T-helper 17 cell (primary cell): ENCODE data around the gene ADAMTS2. TPM values are rescaled to one million over a fixed set of nuclear protein-coding genes. Genes with fewer than 3 reads are reported as not detected.
"Not testable (repeated sequence)": the region's sequence is repeated elsewhere in the genome, so short reads cannot be mapped to it uniquely, and the experiment has no call there.

Experiments used
- ATAC-seq: fragments of 150-1000 bp; cut with Tn5 transposase; 2 replicates; pipeline ENCODE4 v1.10.0; 2021; ENCODE audit warnings: mild to moderate bottlenecking, moderate library complexity
- DNase-seq, 3 donors: peaks; one replicate each; pipeline versions ENCODE4 v3.0.0 to v3.0.0-alpha.2; 2020 to 2021
- H3K9me3 ChIP-seq: one replicate; pipeline ENCODE4 v1.7.0; 2013; ENCODE audit warnings: low read length, mild to moderate bottlenecking; ENCODE audit not compliant: control insufficient read depth, poor library complexity, severe bottlenecking
- H3K27ac Mint-ChIP-seq: one replicate; pipeline ENCODE4 v1.8.0; 2022; ENCODE audit warnings: mild to moderate bottlenecking, moderate library complexity, mixed read lengths
- H3K27me3 Mint-ChIP-seq: one replicate; pipeline ENCODE4 v1.8.0; 2022; ENCODE audit warnings: mixed read lengths
- H3K36me3 Mint-ChIP-seq: one replicate; pipeline ENCODE4 v1.8.0; 2022; ENCODE audit warnings: low read depth, mixed read lengths
- H3K4me1 Mint-ChIP-seq: one replicate; pipeline ENCODE4 v1.8.0; 2022; ENCODE audit warnings: mild to moderate bottlenecking, mixed read lengths
- H3K4me3 Mint-ChIP-seq: one replicate; pipeline ENCODE4 v1.8.0; 2022; ENCODE audit warnings: mild to moderate bottlenecking, moderate library complexity, mixed read lengths
- total RNA-seq, 4 donors: library from RNA in 2 of 4; stranded (reverse) in 2 of 4; gene quantifications; one replicate each; pipeline ENCODE4 v1.2.3 and lab custom pipeline; 2022 to 2026

Gene ADAMTS2
- total RNA-seq, 2 donors from 2014 or later: not detected

DNA sequence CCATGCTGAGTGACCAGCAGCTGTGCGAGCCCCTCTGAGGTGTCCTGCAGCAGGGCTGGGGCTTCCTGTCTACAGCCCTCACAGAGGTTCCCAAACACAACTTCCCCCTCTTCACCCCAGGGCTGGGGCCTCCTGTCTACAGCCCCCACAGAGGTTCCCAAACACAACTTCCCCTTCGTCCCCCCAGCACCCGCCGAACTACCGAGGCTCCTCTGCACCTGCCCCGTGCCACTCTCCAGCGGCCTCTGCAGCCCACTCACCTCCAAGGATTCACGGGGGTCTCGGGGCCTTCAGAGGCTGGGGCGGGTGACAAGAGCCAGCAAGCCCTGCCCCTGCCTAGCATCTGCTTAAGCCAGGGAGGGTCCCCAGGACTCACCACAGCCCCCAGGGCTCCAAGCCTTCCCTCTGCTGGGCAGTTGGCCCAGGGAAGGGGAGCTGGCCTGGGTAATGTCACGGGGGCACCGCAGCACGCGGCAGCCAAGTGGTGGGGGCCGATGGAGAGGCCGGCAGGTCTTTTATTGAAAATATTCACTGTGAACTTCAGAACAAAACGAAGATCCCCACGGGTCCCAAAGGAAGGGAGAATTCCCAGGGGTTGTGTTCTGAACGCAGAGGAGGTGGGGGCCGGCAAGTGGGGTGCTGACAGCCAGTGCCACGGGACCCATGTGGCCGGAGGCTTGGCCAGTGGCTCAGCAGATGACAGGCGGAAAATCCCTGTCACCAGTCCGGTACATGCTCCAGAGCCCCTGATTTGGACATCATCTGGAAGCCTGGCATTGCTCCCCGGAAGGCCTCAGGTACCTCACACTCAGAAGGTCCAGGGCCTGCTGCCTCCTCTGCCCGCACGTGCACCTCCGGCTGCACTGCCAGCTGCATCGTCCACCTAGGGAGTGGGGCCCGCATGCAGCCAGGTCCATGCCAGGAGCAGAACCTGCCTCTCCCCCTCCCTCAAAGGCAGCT lies 125.3 kb downstream of the ADAMTS2 start:
- Mint-ChIP-seq H3K4me1 (no peaks in the 10 kb centered on the region), H3K36me3 (no peaks in the 10 kb centered on the region), H3K4me3 (no peak overlapping the region), H3K27me3 (no peaks in the 10 kb centered on the region), H3K27ac (no peak overlapping the region)
- H3K9me3 ChIP-seq: no peaks in the 10 kb centered on the region
- no peak for ATAC-seq
- DNase-seq: no peak

DNA sequence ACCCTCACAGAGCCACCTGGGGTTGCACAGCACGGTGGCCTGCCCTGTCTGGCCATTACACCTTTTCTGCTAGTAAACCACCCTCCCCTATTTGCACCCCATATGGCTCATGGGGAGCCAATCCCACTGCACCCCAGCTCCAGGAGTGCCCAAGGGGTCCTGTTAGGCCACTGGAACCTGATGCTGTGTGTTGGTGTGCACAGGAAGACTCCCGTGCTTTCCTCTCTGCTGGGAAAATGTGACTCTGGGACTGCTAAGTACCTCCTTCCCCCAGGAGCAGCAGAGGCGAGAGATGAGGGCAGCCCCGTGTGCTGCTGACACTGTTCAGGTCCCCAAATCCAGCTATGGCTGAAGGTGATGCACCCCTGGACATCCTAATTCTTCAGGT lies 126.3 kb downstream of the ADAMTS2 start:
- Mint-ChIP-seq H3K4me3 (no peak overlapping the region), H3K36me3 (no peaks in the 10 kb centered on the region), H3K27ac (no peak overlapping the region), H3K4me1 (no peaks in the 10 kb centered on the region), H3K27me3 (no peaks in the 10 kb centered on the region)
- no peak for DNase-seq
- no peak for ATAC-seq
- H3K9me3 ChIP-seq: no peaks in the 10 kb centered on the region

DNA sequence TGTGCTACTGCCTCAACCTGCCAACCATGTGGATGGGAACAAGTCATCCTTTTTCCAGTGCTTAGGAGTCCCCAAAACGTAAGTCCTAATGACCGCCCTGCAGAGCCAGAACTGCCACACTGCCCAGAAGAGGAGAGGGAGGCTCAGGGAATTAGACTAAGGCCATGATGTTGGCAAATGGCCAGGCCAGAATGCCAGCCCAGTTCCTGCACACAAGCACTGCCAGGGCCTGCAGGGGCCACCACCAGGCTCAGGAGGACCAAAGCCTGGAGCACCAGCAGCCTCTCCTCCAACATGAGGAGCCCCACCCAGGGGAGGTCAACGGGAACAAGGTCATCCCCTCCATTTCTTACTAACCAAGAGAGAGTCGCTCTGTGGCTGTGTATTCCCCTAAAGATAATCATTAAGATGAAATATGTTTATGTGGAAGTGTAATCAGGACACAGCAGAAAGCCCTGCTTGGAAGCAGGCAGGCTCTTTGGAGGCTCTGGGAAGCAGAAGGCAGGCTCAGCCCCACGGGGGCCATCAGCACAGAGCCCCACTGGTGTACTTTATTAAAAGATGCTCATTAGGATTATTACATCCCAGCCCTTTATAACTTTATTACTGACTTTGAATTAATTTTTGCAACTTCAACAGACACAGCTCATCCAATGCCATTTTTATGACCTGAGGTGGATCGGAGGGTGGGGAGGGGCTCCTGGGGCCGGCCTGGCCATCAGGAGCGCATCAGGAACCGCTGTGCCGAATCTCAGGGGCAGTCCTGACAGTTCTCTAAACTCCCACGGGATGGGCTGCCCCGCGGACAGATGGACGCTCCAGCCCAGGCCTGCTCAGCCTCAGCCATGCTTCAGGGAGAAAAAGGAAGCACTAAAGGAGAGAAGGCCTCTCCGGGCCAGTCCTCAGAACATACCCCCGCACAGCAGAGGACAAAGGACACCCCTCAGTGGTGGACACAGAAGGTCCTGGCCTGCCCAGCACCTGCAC lies 127.0 kb downstream of the ADAMTS2 start:
- DNase-seq (no peak), ATAC-seq (no peak)
- no peak overlapping the region for H3K27ac Mint-ChIP-seq
- no peaks in the 10 kb centered on the region for H3K27me3 Mint-ChIP-seq
- H3K4me3 Mint-ChIP-seq: no peak overlapping the region
- H3K9me3 ChIP-seq: no peaks in the 10 kb centered on the region
- no peaks in the 10 kb centered on the region for H3K4me1 Mint-ChIP-seq
- no peaks in the 10 kb centered on the region for H3K36me3 Mint-ChIP-seq

DNA sequence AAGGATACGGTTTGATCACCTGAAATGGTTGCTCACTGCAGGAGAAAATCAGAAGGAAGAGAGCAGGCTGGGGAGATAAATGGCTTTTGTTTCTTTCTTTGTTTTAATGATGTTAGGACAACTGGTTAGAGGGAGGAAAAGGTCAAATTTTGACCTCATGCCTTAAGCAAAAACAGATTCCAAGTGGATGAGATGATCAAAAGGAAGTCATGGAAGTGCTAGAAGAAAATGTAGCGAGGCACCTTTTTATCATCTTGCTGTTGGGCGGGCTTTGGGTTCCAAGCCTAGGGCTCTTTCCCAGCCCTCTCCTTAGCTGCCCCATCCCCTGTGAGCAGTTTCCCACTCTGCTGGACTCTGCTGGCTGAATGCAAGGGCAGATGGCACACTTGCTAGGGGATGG lies 127.9 kb downstream of the ADAMTS2 start:
- DNase-seq (no peak), ATAC-seq (no peak)
- no peak overlapping the region for H3K27ac Mint-ChIP-seq
- no peaks in the 10 kb centered on the region for H3K9me3 ChIP-seq
- no peak overlapping the region for H3K4me3 Mint-ChIP-seq
- no peaks in the 10 kb centered on the region for H3K4me1 Mint-ChIP-seq
- no peaks in the 10 kb centered on the region for H3K27me3 Mint-ChIP-seq
- no peaks in the 10 kb centered on the region for H3K36me3 Mint-ChIP-seq

DNA sequence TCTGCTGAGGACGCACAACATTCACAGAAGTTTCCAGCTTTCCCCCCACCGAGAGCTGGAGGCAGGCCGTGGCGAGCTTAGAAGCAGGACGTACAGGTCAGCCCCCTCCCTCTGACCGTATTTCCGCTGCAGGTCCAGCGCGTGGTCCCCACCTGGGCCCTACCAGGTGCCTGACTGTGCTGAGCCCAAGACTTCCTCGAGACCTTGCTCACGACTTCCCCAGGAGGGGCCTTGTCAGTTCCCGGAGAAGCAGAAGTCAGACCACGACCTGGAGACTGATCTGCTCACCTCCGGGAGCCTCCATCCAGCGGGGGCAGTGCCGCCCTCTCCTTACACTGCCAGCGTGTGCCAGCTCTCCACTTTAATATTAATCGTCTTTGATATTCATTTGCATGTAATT lies 128.9 kb downstream of the ADAMTS2 start:
- not testable (repeated sequence) for H3K36me3 Mint-ChIP-seq, H3K4me1 Mint-ChIP-seq, H3K27ac Mint-ChIP-seq, H3K4me3 Mint-ChIP-seq, H3K9me3 ChIP-seq, H3K27me3 Mint-ChIP-seq, ATAC-seq, DNase-seq

DNA sequence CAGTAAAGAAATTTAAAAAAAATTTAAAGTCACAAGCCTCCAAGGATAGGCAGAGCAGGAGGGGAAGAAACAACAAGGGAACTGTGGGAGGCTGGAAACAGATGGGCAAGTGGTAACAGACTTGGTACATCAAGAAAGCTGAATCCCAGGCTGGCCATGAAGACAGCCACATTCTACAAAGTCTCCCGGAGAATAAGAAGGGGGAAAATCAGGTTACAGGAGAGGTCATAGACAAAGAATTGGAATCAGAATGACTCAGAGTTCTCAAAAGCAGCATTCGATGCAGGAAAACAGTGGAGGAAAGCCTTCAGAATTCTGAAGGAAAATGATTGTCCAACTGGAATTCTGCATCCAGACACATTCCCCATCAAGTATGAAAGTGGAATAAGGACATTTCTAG lies 129.7 kb downstream of the ADAMTS2 start:
- no peak overlapping the region for H3K4me3 Mint-ChIP-seq
- peaks cover 6% of the 10 kb centered on the region for H3K27me3 Mint-ChIP-seq
- H3K9me3 ChIP-seq: no peaks in the 10 kb centered on the region
- H3K27ac Mint-ChIP-seq: no peak overlapping the region
- DNase-seq (no peak), ATAC-seq (no peak)
- no peaks in the 10 kb centered on the region for H3K36me3 Mint-ChIP-seq
- H3K4me1 Mint-ChIP-seq: no peaks in the 10 kb centered on the region

DNA sequence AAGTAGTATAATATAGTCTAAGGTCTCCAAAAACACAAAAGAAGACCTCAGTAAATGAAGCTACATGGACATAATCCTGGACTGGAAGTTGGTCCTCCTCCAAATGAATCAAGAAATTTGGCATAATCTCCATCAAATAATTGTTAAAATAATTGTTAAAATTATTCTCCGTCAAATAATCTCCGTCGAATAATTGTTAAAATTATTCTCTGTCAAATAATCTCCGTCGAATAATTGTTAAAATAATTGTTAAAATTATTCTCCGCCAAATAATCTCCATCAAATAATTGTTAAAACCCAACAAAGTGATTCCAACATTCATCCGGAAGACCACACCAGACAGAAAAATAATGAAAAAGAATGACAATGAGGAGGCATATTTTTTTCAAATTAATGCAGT lies 130.6 kb downstream of the ADAMTS2 start:
- H3K27ac Mint-ChIP-seq: no peak overlapping the region
- peaks cover 14% of the 10 kb centered on the region for H3K27me3 Mint-ChIP-seq
- no peaks in the 10 kb centered on the region for H3K4me1 Mint-ChIP-seq
- H3K4me3 Mint-ChIP-seq: no peak overlapping the region
- no peak for ATAC-seq
- no peaks in the 10 kb centered on the region for H3K36me3 Mint-ChIP-seq
- H3K9me3 ChIP-seq: no peaks in the 10 kb centered on the region
- no peak for DNase-seq

DNA sequence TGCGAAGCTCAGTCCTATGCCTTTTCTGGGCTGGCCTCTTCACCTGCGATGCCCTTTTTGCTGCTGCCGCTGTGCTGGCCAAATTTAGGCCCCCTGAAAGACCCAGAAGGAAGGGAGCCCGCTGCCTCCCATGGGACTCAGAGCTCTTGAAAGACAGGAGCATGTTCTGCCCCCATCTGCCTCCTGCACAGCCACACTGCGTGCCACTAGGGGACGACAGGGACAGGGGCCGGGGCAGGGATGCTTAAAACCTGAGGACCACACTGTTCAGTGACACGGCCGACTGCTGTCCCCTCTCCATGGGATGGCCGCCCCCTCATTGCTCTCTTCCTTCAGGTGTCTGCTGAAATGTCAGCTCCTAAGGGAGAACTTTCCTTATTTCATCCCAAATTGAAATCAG lies 132.4 kb downstream of the ADAMTS2 start:
- H3K27ac Mint-ChIP-seq: no peak overlapping the region
- H3K9me3 ChIP-seq: no peaks in the 10 kb centered on the region
- ATAC-seq (no peak), DNase-seq (no peak)
- no peaks in the 10 kb centered on the region for H3K36me3 Mint-ChIP-seq
- peaks cover 14% of the 10 kb centered on the region for H3K27me3 Mint-ChIP-seq
- no peak overlapping the region for H3K4me3 Mint-ChIP-seq
- no peaks in the 10 kb centered on the region for H3K4me1 Mint-ChIP-seq

DNA sequence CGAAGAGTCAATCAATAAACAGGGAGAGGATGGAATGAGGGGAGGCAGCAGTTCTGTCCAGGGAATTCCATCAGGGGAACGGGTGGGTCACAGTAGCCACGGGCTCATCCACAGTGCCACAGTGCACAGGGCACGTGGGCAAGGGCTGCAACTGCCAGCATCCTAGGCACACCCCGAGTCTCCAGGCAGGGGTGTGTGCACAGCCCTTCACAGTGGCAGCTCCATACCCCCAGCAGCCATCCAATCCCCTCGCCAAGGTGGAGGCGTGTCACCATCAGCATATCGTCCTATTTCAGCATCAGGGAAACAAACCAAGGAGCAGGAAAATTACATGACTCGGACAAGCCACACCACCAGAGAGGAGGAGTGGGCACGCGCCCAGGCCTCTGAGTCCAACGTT lies 133.6 kb downstream of the ADAMTS2 start:
- no peak for ATAC-seq
- Mint-ChIP-seq H3K4me3 (no peak overlapping the region), H3K4me1 (no peaks in the 10 kb centered on the region), H3K36me3 (no peaks in the 10 kb centered on the region), H3K27me3 (peaks cover 14% of the 10 kb centered on the region), H3K27ac (no peak overlapping the region)
- DNase-seq: no peak
- no peaks in the 10 kb centered on the region for H3K9me3 ChIP-seq

DNA sequence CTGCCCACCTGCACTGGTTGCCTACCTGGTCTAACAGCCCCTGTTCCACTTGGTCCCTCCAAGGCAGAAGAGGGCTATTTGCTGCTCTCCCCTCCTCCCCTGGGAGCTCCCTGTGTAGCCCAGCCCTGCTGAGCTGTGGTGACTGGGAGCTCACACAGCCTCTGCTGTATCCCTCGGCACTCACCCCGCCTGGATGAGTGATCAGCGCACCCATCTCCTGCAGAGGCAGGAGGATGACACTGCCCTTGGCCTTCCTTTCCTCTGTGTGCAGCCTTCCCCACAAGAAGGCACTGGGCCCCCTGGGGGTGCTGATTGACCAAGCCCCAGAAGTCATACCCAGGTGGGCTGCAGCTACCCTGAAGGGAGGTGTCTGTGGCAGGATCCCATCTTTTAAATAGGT lies 134.2 kb downstream of the ADAMTS2 start:
- Mint-ChIP-seq H3K36me3 (no peaks in the 10 kb centered on the region), H3K4me1 (no peaks in the 10 kb centered on the region), H3K4me3 (no peak overlapping the region), H3K27me3 (peaks cover 14% of the 10 kb centered on the region), H3K27ac (no peak overlapping the region)
- ATAC-seq: no peak
- no peak for DNase-seq
- no peaks in the 10 kb centered on the region for H3K9me3 ChIP-seq

DNA sequence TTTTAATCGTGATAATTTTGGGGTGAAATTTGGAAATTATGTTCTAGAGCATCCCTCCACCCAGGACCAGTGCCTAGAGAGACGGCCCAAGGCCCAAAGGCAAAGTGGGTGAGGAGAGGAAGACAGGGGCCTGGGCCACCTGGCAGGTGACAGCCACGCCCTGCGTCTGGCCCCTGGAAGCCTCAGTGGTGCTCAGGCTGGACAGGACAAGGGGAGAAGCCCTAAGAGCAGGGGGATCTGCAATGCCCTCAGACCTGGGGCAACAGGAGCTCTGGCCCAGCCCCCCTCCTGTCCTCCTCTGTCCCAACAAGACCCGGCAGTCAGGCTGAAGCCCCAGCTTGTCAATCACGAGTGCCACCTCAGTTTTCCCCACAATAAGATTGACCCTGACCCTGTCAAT lies 134.8 kb downstream of the ADAMTS2 start:
- DNase-seq (no peak), ATAC-seq (no peak)
- H3K9me3 ChIP-seq: no peaks in the 10 kb centered on the region
- Mint-ChIP-seq H3K27ac (no peak overlapping the region), H3K27me3 (peaks cover 14% of the 10 kb centered on the region), H3K36me3 (no peaks in the 10 kb centered on the region), H3K4me1 (no peaks in the 10 kb centered on the region), H3K4me3 (no peak overlapping the region)

DNA sequence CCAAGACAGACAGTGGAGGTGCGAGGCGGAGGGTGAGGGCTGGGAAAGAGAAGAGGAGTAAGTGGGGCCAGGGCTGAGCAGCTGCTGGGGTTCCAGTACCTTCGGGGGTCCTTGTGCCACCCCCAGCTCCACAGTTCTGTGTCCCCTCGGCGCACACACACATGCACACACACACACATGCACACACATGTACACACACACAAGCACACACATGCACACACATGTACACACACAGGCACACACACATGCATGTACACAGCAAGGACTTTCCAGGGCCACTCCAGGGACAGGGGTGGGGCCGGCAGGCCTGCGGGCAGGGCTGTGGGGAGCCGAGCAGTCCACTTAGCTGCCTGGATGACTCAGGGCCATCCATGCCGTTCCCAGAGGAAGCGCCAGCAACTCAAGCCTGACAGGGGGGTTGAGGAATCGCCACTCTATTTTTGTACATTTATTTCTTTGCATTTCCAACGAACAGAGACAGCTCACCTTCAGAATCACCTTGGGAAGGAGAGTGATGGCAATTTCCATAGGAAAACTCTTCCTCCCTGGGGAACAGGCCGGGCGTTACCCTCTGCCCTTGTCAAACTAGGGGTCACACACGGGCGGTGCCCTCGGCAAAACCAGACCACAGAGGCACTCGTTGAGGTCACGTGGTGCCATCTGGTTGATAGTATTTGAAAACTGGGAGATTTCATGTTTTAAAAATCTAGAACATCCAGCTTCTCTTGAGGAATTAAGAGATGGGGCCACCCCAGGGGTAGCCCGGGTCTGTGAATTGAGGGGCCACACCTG lies 135.7 kb downstream of the ADAMTS2 start:
- Mint-ChIP-seq H3K27me3 (peaks cover 14% of the 10 kb centered on the region), H3K27ac (no peak overlapping the region), H3K36me3 (no peaks in the 10 kb centered on the region), H3K4me1 (no peaks in the 10 kb centered on the region), H3K4me3 (no peak overlapping the region)
- ATAC-seq: no peak
- no peaks in the 10 kb centered on the region for H3K9me3 ChIP-seq
- no peak for DNase-seq
